Measurements from ENCODE around the gene CPLX3. TPM values are rescaled to one million over a fixed set of nuclear protein-coding genes. Genes with fewer than 3 reads are reported as not detected.
A peak's percentile ranks its signal among the peaks of the same experiment; 100 is the strongest.

The CPLX3 gene
- total RNA-seq, 1 donor from 2014 or later, result 0.29 TPM

- H3K4me1 Mint-ChIP-seq (ENCODE audit: low read depth), result peaks cover 67% of the 10 kb centered on the region
- H3K9me3 Mint-ChIP-seq, result no peaks in the 10 kb centered on the region
- peak overlapping the region; percentile 94 for H3K27ac Mint-ChIP-seq
- DNase-seq (ENCODE audit: low spot score), result no peak
- H3K27me3 Mint-ChIP-seq (ENCODE audit: insufficient read depth), result no peaks in the 10 kb centered on the region
- peaks cover 27% of the 10 kb centered on the region for H3K36me3 Mint-ChIP-seq (ENCODE audit: low read depth)
- H3K4me3 Mint-ChIP-seq, result peak overlapping the region; percentile 97
- intact Hi-C loops (cut with micrococcal nuclease), result no loop called here
These were observed 42.9 kb downstream of the CPLX3 start for GRCh38 chr15:74869372-74869725.

- Mint-ChIP-seq H3K27me3 (ENCODE audit: insufficient read depth) (no peaks in the 10 kb centered on the region), H3K4me1 (ENCODE audit: low read depth) (peaks cover 64% of the 10 kb centered on the region)
- intact Hi-C loops (cut with micrococcal nuclease), result loop anchor here (1.0 to 10.0 kb wide), 3 partner anchors 85 to 875 kb away; partner anchors contain the start of genes PML, SIN3A and STOML1
These were observed 43.4 kb downstream of the CPLX3 start for GRCh38 chr15:74869726-74870407.

GRCh38 chr15:74870436-74871215 is 44.2 kb downstream of the CPLX3 start:
- Mint-ChIP-seq H3K4me1 (ENCODE audit: low read depth) (peaks cover 58% of the 10 kb centered on the region), H3K36me3 (ENCODE audit: low read depth) (peaks cover 22% of the 10 kb centered on the region)
- intact Hi-C loops (cut with micrococcal nuclease), result loop anchor here (1.0 to 10.0 kb wide), 3 partner anchors 85 to 876 kb away; partner anchors contain the start of genes PML, SIN3A and STOML1

More at GRCh38 chr15:74869726-74870407, 43.4 kb downstream of the CPLX3 start:
- H3K9me3 Mint-ChIP-seq, result no peaks in the 10 kb centered on the region
- H3K36me3 Mint-ChIP-seq (ENCODE audit: low read depth), result peaks cover 25% of the 10 kb centered on the region
- peak overlapping the region; percentile 94 for H3K27ac Mint-ChIP-seq
- H3K4me3 Mint-ChIP-seq, result peak overlapping the region; percentile 97
- peak; percentile 59 for DNase-seq (ENCODE audit: low spot score)

GRCh38 chr15:74872702-74873035 is 46.2 kb downstream of the CPLX3 start:
- peaks cover 4% of the 10 kb centered on the region for H3K27me3 Mint-ChIP-seq (ENCODE audit: insufficient read depth)

More at GRCh38 chr15:74870436-74871215, 44.2 kb downstream of the CPLX3 start:
- no peak for DNase-seq (ENCODE audit: low spot score)
- Mint-ChIP-seq H3K27ac (peak overlapping the region; percentile 94), H3K4me3 (peak overlapping the region; percentile 97), H3K9me3 (no peaks in the 10 kb centered on the region), H3K27me3 (ENCODE audit: insufficient read depth) (no peaks in the 10 kb centered on the region)

GRCh38 chr15:74873036-74873755 is 46.8 kb downstream of the CPLX3 start, which contains the start of gene SCAMP2:
Gene SCAMP2, minus strand, starts transcription at chr15:74873365. Its CDS starts 110 bp downstream, at chr15:74873255.
- DNase-seq (ENCODE audit: low spot score), result peak; percentile 86
- Mint-ChIP-seq H3K27ac (peak within 1 kb of the TSS; percentile 86), H3K9me3 (no peaks in the 10 kb centered on the region), H3K4me3 (peak within 1 kb of the TSS; percentile 97), H3K36me3 (ENCODE audit: low read depth) (peaks cover 14% of the 10 kb centered on the region), H3K27me3 (ENCODE audit: insufficient read depth) (peaks cover 4% of the 10 kb centered on the region), H3K4me1 (ENCODE audit: low read depth) (peaks cover 34% of the 10 kb centered on the region)
- intact Hi-C loops (cut with micrococcal nuclease), result loop anchor here (1.0 to 10.0 kb wide), 8 partner anchors 16 to 878 kb away; partner anchors contain the start of genes COX5A, FAM219B, PML and SIN3A

More at GRCh38 chr15:74872702-74873035, 46.2 kb downstream of the CPLX3 start:
- peak overlapping the region; percentile 86 for H3K27ac Mint-ChIP-seq
- no peaks in the 10 kb centered on the region for H3K9me3 Mint-ChIP-seq
- H3K4me1 Mint-ChIP-seq (ENCODE audit: low read depth), result peaks cover 39% of the 10 kb centered on the region
- H3K4me3 Mint-ChIP-seq, result peak overlapping the region; percentile 97
- H3K36me3 Mint-ChIP-seq (ENCODE audit: low read depth), result peaks cover 19% of the 10 kb centered on the region
- DNase-seq (ENCODE audit: low spot score), result no peak
- intact Hi-C loops (cut with micrococcal nuclease), result loop anchor here (1.0 to 10.0 kb wide), 8 partner anchors 17 to 878 kb away; partner anchors contain the start of genes COX5A, FAM219B, PML and SIN3A

GRCh38 chr15:74873756-74874424 is 47.5 kb downstream of the CPLX3 start:
- peak overlapping the region; percentile 97 for H3K4me3 Mint-ChIP-seq
- peak overlapping the region; percentile 84 for H3K27ac Mint-ChIP-seq
- H3K27me3 Mint-ChIP-seq (ENCODE audit: insufficient read depth), result peaks cover 4% of the 10 kb centered on the region
- DNase-seq (ENCODE audit: low spot score), result no peak
- H3K9me3 Mint-ChIP-seq, result no peaks in the 10 kb centered on the region
- intact Hi-C loops (cut with micrococcal nuclease), result loop anchor here (1.0 to 10.0 kb wide), 8 partner anchors 15 to 879 kb away; partner anchors contain the start of genes COX5A, FAM219B, PML and SIN3A
- peaks cover 12% of the 10 kb centered on the region for H3K36me3 Mint-ChIP-seq (ENCODE audit: low read depth)
- H3K4me1 Mint-ChIP-seq (ENCODE audit: low read depth), result peaks cover 31% of the 10 kb centered on the region

GRCh38 chr15:74878273-74878672 is 51.8 kb downstream of the CPLX3 start:
- DNase-seq (ENCODE audit: low spot score), result no peak
- H3K36me3 Mint-ChIP-seq (ENCODE audit: low read depth), result peaks cover 3% of the 10 kb centered on the region
- intact Hi-C loops (cut with micrococcal nuclease), result loop anchor here (10.0 kb wide), 1 partner anchor 883 kb away; the partner anchor contains the start of genes PML and STOML1
- H3K27ac Mint-ChIP-seq, result no peak overlapping the region
- peaks cover 6% of the 10 kb centered on the region for H3K9me3 Mint-ChIP-seq
- no peak overlapping the region for H3K4me3 Mint-ChIP-seq
- no peaks in the 10 kb centered on the region for H3K4me1 Mint-ChIP-seq (ENCODE audit: low read depth)
- peaks cover 4% of the 10 kb centered on the region for H3K27me3 Mint-ChIP-seq (ENCODE audit: insufficient read depth)

Other genes starting within 250 kb of the CPLX3 start
- gene CLK3, start 210.8 kb upstream of the CPLX3 start, total RNA-seq, result 103 and 107 TPM in 2 replicates
- 58.4 and 61.4 TPM in 2 replicates for gene EDC3, start 130.6 kb upstream of the CPLX3 start, total RNA-seq
- 0.29 and 0.37 TPM in 2 replicates for gene CYP1A1, start 101.1 kb upstream of the CPLX3 start, total RNA-seq
- not detected in 2 replicates for gene CYP1A2, start 77.8 kb upstream of the CPLX3 start, total RNA-seq
- gene CSK, start 44.5 kb upstream of the CPLX3 start, total RNA-seq, result 348 and 362 TPM in 2 replicates
- 0.75 and 0.93 TPM in 2 replicates for gene LMAN1L, start 13.8 kb upstream of the CPLX3 start, total RNA-seq
- 52.1 and 52.4 TPM in 2 replicates for gene ULK3, start 16.5 kb downstream of the CPLX3 start, total RNA-seq
- gene SCAMP2, start 46.7 kb downstream of the CPLX3 start, total RNA-seq, result 93.7 and 103 TPM in 2 replicates
- 57.7 and 62.8 TPM in 2 replicates for gene MPI, start 63.4 kb downstream of the CPLX3 start, total RNA-seq
- 72.6 and 73.2 TPM in 2 replicates for gene FAM219B, start 80.2 kb downstream of the CPLX3 start, total RNA-seq
- 273 and 290 TPM in 2 replicates for gene COX5A, start 111.4 kb downstream of the CPLX3 start, total RNA-seq
- 13.3 and 15.3 TPM in 2 replicates for gene RPP25, start 130.1 kb downstream of the CPLX3 start, total RNA-seq
- 2.0 and 3.5 TPM in 2 replicates for gene SCAMP5, start 168.9 kb downstream of the CPLX3 start, total RNA-seq
- gene PPCDC, start 197.0 kb downstream of the CPLX3 start, total RNA-seq, result 25.0 and 27.1 TPM in 2 replicates